ENCODE measurements around the gene UGT1A1.

UGT1A1 gene

GRCh38 chr2:233817995-233818638 lies 58.0 kb downstream of the UGT1A1 start:
- DNase-seq = no peak

GRCh38 chr2:233818639-233819621 lies 58.9 kb downstream of the UGT1A1 start:
- DNase-seq = no peak

- DNase-seq = no peak
These were observed 60.1 kb downstream of the UGT1A1 start for GRCh38 chr2:233819884-233820773.

GRCh38 chr2:233820774-233821105 lies 60.7 kb downstream of the UGT1A1 start:
- no peak for DNase-seq

- DNase-seq = no peak
These were observed 61.1 kb downstream of the UGT1A1 start for GRCh38 chr2:233821196-233821595.

- no peak for DNase-seq
These were observed 61.6 kb downstream of the UGT1A1 start for GRCh38 chr2:233821709-233822100.

GRCh38 chr2:233822101-233822771 lies 62.2 kb downstream of the UGT1A1 start:
- no peak for DNase-seq
